GM19395 (cell line): ENCODE results near the gene RRAD.

Experiments
- ATAC-seq: cut with Tn5 transposase; IDR thresholded peaks from one replicate; pipeline ENCODE4 v1.9.1; 2021; ENCODE audit warnings: mild to moderate bottlenecking, moderate library complexity; ENCODE audit not compliant: unreplicated experiment

RRAD gene

GRCh38 chr16:66918355-66918754, 7.0 kb downstream of the RRAD start:
- ATAC-seq, result no peak

GRCh38 chr16:66917741-66918140, 7.6 kb downstream of the RRAD start:
- ATAC-seq, result no peak

- ATAC-seq, result no peak
Measured at GRCh38 chr16:66916518-66916917, 8.8 kb downstream of the RRAD start.

GRCh38 chr16:66915041-66915440, 10.3 kb downstream of the RRAD start:
- ATAC-seq, result no peak

GRCh38 chr16:66914541-66914940, 10.8 kb downstream of the RRAD start:
- ATAC-seq, result no peak

GRCh38 chr16:66913711-66914110, 11.6 kb downstream of the RRAD start:
- no peak for ATAC-seq

- no peak for ATAC-seq
Measured at GRCh38 chr16:66913081-66913480, 12.3 kb downstream of the RRAD start.

GRCh38 chr16:66911801-66912200, 13.5 kb downstream of the RRAD start:
- ATAC-seq, result no peak

GRCh38 chr16:66911112-66911511, 14.2 kb downstream of the RRAD start:
- no peak for ATAC-seq

GRCh38 chr16:66910175-66910940, 15.0 kb downstream of the RRAD start:
- no peak for ATAC-seq

GRCh38 chr16:66908762-66909559, 16.4 kb downstream of the RRAD start:
- no peak for ATAC-seq

GRCh38 chr16:66908116-66908515, 17.2 kb downstream of the RRAD start:
- ATAC-seq, result no peak

GRCh38 chr16:66906916-66907836, 18.2 kb downstream of the RRAD start:
- ATAC-seq, result no peak

GRCh38 chr16:66905633-66906539, 19.4 kb downstream of the RRAD start:
- no peak for ATAC-seq

- ATAC-seq, result no peak
Measured at GRCh38 chr16:66904846-66905632, 20.3 kb downstream of the RRAD start.

- ATAC-seq, result no peak
Measured at GRCh38 chr16:66904428-66904845, 20.9 kb downstream of the RRAD start.

- no peak for ATAC-seq
Measured at GRCh38 chr16:66903544-66904427, 21.5 kb downstream of the RRAD start.
